Amygdala (tissue), 56 donors: Measurements from ENCODE around the gene PCDHB14.
"Not testable (repeated sequence)": the region's sequence is repeated elsewhere in the genome, so short reads cannot be mapped to it uniquely, and the experiment has no call there.

Source experiments
- DNase-seq, 56 donors: peaks; one replicate each; lab custom pipeline; 2025; lab: John Stamatoyannopoulos, UW

Gene PCDHB14

DNA sequence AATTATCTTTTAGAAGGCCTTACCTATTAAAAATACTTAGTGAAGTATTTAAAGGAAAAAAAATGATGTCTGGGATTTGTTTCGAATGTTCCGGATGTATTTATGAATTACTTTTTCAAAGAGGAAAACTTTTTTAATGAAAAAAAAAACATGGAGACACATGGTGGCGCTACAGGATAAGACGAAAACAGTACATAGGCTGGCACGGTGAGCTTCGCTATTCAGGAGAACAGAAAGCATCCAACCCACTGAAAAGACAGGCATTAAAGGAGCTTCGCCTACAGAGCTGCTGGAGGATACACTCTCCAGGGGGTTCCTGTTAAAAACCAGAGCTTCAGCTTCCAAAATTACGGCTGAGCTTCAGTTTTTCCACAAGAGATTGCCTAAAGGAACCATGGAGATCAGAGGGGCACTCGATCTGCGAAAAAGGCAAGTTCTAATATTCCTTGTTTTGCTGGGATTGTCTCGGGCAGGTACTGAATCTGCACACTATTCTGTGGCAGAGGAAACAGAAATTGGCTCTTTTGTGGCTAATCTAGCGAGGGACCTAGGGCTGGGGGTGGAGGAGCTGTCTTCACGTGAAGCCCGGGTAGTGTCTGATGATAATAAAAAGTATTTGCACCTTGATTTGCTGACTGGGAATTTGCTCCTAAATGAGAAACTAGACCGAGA, at the start of gene PCDHB14:
Gene PCDHB14 (plus strand): TSS at position 232 of the 672 bp plus-strand sequence. CDS start 163 bp downstream, at position 395.
- no peak for DNase-seq

DNA sequence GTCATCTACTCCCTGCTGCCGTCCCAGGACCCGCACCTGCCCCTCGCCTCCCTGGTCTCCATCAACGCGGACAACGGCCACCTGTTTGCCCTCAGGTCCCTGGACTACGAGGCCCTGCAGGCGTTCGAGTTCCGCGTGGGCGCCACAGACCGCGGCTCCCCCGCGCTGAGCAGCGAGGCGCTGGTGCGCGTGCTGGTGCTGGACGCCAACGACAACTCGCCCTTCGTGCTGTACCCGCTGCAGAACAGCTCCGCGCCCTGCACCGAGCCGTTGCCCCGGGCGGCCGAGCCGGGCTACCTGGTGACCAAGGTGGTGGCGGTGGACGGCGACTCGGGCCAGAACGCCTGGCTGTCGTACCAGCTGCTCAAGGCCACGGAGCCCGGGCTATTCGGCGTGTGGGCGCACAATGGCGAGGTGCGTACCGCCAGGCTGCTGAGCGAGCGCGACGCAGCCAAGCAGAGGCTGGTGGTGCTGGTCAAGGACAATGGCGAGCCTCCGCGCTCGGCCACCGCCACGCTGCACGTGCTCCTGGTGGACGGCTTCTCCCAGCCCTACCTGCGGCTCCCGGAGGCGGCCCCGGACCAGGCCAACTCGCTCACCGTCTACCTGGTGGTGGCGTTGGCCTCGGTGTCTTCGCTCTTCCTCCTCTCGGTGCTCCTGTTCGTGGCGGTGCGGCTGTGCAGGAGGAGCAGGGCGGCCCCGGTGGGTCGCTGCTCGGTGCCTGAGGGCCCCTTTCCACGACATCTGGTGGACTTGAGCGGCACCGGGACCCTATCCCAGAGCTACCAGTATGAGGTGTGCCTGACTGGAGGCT, 48.6 kb upstream of the PCDHB14 start:
- not testable (repeated sequence) for DNase-seq

DNA sequence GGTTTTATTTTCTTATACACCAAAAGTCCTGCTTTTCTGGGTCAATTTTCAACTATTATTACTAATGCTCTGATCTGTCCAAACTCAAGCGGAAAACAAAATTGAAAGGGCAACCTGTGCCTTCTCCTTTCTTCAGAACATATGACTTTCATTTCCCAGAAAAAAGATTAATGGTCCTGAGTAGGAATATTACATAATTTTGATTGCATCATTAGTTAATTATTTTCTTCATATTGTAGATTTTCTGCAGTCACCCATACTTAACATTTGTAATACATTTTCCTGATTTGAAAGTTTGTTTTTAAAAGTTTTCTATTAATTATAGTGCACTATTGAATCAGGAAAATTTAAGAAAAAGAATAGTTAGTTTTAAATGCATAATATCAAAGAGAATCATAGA, 47.2 kb upstream of the PCDHB14 start:
- DNase-seq, result no peak

DNA sequence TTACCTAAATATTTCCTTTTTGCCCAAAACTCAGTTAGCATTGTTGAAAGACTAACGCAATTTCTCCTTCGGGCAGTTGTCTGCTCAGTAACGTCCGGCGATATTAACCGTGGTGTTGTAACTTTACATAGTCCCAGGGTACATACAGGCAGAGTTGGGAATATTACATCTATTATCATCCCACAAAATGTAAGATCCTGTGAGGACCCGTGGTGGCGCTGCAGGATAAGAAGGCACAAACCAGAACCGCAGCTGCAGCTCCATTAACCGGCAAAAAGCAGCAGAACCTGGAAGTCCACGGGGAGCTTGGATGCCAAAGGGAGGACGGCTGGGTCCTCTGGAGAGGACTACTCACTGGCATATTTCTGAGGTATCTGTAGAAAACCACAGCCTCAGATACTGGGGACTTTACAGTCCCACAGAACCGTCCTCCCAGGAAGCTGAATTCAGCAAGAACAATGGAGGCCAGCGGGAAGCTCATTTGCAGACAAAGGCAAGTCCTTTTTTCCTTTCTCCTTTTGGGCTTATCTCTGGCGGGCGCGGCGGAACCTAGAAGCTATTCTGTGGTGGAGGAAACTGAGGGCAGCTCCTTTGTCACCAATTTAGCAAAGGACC, 45.5 kb upstream of the PCDHB14 start, which contains the start of gene PCDHB8:
Gene PCDHB8 (plus strand): TSS at position 214 of the 615 bp plus-strand sequence. CDS start 245 bp downstream, at position 459.
- not testable (repeated sequence) for DNase-seq

DNA sequence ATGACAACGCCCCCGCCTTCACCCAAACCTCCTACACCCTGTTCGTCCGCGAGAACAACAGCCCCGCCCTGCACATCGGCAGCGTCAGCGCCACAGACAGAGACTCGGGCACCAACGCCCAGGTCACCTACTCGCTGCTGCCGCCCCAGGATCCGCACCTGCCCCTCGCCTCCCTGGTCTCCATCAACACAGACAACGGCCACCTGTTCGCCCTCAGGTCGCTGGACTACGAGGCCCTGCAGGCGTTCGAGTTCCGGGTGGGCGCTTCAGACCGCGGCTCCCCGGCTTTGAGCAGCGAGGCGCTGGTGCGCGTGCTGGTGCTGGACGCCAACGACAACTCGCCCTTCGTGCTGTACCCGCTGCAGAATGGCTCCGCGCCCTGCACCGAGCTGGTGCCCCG, 43.8 kb upstream of the PCDHB14 start:
- not testable (repeated sequence) for DNase-seq

DNA sequence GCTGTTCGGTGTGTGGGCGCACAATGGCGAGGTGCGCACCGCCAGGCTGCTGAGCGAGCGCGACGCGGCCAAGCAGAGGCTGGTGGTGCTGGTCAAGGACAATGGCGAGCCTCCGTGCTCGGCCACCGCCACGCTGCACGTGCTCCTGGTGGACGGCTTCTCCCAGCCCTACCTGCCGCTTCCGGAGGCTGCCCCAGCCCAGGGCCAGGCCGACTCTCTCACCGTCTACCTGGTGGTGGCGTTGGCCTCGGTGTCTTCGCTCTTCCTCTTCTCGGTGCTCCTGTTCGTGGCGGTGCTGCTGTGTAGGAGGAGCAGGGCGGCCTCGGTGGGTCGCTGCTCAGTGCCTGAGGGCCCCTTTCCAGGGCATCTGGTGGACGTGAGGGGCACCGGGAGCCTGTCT, 43.3 kb upstream of the PCDHB14 start:
- not testable (repeated sequence) for DNase-seq

DNA sequence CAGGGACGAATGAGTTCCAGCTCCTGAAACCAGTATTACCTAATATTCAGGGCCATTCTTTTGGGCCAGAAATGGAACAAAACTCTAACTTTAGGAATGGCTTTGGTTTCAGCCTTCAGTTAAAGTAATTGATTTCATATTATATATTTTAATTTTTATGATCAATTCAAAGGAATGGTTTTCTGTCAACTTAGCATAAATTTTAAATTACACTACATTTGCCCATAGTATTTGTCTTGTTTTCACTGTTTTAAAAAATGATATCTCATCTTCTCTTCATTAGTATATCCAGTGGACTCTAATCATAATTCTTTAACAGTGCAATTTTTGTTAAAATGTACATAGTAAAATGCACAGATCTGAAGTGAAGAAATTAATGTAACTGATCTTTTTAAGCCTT, 42.8 kb upstream of the PCDHB14 start:
- no peak for DNase-seq

DNA sequence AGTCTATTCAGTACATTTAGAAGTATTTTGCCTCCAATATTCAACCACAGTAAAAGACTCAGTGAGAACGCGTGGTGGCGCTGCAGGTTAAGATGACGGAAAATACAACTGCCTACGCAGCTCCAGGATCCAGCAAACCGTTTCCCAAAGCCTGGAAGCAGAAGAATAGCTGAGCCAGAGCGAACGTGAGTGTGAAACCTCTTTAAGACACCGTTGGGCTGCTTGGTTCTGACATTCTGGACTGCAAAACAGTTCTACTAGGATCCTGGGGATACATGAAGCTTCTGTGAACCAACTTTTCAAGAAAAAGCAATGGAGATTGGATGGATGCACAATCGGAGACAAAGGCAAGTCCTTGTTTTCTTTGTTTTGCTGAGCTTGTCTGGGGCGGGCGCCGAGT, 40.9 kb upstream of the PCDHB14 start, which contains the start of gene PCDHB16:
Gene PCDHB16 (plus strand): TSS at position 140 of the 400 bp plus-strand sequence. CDS start 173 bp downstream, at position 313.
- peak in 15 of 56 donors; percentile 3 to 53 (median 29) for DNase-seq

DNA sequence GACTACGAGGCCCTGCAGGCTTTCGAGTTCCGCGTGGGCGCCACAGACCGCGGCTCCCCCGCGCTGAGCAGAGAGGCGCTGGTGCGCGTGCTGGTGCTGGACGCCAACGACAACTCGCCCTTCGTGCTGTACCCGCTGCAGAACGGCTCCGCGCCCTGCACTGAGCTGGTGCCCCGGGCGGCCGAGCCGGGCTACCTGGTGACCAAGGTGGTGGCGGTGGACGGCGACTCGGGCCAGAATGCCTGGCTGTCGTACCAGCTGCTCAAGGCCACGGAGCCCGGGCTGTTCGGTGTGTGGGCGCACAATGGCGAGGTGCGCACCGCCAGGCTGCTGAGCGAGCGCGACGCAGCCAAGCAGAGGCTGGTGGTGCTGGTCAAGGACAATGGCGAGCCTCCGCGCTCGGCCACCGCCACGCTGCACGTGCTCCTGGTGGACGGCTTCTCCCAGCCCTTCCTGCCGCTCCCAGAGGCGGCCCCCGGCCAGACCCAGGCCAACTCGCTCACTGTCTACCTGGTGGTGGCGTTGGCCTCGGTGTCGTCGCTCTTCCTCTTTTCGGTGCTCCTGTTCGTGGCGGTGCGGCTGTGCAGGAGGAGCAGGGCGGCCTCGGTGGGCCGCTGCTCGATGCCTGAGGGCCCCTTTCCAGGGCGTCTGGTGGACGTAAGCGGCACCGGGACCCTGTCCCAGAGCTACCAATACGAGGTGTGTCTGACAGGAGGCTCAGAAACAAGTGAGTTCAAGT, 38.9 kb upstream of the PCDHB14 start:
- DNase-seq, result not testable (repeated sequence)

DNA sequence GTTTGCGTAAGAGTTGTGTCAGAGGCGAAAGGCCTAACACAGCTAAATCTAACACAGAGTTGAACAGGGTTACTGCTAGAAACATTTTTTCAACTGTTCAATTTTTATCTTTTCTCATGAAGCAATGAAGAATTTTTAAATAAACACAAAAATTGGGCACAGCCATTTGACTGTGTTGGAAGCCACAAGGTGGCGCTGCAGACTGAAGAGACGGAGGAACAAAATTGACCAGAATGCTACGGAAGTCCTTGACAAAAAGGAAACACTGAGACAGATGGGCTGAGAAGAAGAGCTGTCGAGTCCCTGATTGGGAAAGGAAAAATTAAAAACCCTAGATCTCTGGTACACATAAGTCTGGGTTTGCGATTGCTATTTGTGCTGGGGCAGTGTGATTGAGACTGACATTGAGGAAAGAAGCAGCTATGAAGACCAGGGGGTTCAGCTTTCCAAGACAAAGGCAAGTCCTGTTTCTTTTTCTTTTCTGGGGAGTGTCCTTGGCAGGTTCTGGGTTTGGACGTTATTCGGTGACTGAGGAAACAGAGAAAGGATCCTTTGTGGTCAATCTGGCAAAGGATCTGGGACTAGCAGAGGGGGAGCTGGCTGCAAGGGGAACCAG, 36.1 kb upstream of the PCDHB14 start, which contains the start of gene PCDHB9:
Gene PCDHB9 (plus strand): TSS at position 265 of the 616 bp plus-strand sequence. CDS start 158 bp downstream, at position 423.
- DNase-seq, result peak in 2 of 56 donors; percentile 12 to 23

DNA sequence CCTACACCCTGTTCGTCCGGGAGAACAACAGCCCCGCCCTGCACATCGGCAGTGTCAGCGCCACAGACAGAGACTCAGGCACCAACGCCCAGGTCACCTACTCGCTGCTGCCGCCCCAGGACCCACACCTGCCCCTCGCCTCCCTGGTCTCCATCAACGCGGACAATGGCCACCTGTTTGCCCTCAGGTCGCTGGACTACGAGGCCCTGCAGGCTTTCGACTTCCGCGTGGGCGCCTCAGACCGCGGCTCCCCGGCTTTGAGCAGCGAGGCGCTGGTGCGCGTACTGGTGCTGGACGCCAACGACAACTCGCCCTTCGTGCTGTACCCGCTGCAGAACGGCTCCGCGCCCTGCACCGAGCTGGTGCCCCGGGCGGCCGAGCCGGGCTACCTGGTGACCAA, 34.5 kb upstream of the PCDHB14 start:
- not testable (repeated sequence) for DNase-seq

DNA sequence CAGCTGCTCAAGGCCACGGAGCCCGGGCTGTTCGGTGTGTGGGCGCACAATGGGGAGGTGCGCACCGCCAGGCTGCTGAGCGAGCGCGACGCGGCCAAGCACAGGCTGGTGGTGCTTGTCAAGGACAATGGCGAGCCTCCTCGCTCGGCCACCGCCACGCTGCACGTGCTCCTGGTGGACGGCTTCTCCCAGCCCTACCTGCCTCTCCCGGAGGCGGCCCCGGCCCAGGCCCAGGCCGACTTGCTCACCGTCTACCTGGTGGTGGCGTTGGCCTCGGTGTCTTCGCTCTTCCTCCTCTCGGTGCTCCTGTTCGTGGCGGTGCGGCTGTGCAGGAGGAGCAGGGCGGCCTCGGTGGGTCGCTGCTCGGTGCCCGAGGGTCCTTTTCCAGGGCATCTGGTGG, 34.0 kb upstream of the PCDHB14 start:
- not testable (repeated sequence) for DNase-seq

DNA sequence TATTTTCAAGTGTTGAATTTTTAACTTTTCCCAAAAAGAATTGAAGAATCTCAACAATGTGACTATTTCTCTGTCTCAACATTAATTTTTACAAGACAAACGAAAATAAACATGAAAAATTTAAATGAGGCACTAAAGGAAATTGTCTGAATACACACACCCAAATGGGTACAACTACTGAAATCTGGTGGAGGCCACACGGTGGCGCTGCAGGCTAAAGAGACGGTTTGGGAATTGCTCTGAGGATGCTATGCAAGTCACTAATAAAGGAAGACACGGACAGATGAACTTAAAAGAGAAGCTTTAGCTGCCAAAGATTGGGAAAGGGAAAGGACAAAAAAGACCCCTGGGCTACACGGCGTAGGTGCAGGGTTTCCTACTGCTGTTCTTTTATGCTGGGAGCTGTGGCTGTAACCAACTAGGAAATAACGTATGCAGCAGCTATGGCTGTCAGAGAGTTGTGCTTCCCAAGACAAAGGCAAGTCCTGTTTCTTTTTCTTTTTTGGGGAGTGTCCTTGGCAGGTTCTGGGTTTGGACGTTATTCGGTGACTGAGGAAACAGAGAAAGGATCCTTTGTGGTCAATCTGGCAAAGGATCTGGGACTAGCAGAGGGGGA, 30.9 kb upstream of the PCDHB14 start, which contains the start of gene PCDHB10:
Gene PCDHB10 (plus strand): TSS at position 244 of the 616 bp plus-strand sequence. CDS start 200 bp downstream, at position 444.
- DNase-seq, result peak in 9 of 56 donors; percentile 2 to 62 (median 24)

DNA sequence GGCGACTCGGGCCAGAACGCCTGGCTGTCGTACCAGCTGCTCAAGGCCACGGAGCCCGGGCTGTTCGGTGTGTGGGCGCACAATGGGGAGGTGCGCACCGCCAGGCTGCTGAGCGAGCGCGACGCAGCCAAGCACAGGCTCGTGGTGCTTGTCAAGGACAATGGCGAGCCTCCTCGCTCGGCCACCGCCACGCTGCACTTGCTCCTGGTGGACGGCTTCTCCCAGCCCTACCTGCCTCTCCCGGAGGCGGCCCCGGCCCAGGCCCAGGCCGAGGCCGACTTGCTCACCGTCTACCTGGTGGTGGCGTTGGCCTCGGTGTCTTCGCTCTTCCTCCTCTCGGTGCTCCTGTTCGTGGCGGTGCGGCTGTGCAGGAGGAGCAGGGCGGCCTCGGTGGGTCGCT, 28.8 kb upstream of the PCDHB14 start:
- DNase-seq, result not testable (repeated sequence)

DNA sequence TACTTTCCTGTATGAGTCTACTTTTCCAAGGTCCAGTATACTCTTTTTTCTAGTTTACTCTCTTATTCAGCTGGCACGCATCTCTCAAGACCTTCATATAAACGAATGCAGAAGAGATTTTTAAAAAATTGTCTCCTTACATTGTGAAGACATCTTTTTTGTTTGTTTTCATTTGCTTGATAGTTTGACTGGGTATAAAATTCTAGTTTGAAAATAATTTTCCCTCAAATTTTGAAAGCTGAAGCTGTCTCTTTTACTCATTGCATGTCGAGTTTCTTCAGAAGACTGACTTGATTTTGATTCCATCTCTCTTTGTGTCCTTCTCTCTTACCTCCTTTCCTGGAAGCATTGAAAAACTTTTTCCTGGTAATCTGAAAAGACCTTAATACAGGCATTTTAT, 26.8 kb upstream of the PCDHB14 start:
- no peak for DNase-seq

DNA sequence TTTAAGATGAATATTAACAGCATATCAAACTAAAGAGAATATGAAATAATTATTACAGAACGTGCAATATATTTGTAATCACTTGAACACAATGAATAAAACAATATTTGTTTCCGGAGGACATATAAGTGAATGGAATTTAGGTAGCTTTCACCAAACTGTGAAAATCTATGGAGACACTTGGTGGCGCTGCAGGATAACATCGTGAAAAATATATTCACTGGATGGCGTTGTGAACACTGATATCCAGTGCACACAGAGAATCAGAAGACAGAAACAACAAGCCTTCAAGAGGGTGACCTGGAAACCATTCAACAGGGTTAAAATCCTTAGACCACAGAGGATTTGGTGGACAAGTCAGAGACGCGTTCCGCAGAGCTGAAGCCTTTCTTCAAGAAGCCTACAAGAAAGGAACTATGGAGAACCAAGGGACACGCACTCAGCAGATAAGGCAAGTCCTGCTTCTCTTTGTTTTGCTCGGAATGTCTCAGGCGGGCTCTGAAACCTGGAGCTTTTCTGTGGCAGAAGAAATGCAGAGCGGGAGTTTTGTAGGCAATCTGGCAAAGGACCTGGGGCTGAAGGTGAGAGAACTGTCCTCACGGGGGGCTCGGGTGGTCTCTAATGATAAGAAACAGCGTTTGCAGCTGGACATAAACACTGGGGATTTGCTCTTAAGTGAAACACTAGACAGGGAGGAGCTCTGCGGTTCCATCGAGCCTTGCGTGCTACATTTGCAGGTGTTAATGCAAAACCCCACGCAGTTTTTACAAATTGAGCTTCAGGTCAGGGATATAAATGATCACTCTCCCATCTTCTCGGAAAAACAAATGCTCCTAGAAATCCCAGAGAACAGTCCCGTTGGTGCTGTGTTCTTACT, 23.5 kb upstream of the PCDHB14 start, which contains the start of gene PCDHB11:
Gene PCDHB11 (plus strand): TSS at position 269 of the 877 bp plus-strand sequence. CDS start 148 bp downstream, at position 417.
- DNase-seq, result no peak

DNA sequence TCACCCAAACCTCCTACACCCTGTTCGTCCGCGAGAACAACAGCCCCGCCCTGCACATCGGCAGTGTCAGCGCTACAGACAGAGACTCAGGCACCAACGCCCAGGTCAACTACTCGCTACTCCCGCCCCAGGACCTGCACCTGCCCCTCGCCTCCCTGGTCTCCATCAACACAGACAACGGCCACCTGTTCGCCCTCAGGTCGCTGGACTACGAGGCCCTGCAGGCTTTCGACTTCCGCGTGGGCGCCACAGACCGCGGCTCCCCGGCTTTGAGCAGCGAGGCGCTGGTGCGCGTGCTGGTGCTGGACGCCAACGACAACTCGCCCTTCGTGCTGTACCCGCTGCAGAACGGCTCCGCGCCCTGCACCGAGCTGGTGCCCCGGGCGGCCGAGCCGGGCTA, 22.0 kb upstream of the PCDHB14 start:
- DNase-seq, result not testable (repeated sequence)

DNA sequence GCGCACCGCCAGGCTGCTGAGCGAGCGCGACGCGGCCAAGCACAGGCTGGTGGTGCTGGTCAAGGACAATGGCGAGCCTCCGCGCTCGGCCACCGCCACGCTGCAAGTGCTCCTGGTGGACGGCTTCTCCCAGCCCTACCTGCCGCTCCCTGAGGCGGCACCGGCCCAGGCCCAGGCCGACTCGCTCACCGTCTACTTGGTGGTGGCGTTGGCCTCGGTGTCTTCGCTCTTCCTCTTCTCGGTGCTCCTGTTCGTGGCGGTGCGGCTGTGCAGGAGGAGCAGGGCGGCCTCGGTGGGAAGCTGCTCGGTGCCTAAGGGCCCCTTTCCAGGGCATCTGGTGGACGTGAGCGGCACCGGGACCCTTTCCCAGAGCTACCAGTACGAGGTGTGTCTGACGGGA, 21.5 kb upstream of the PCDHB14 start:
- DNase-seq, result not testable (repeated sequence)
